Measurements from ENCODE around the gene B4GALT5. TPM values are rescaled to one million over a fixed set of nuclear protein-coding genes. Genes with fewer than 3 reads are reported as not detected.

B4GALT5 gene
- polyA plus RNA-seq, 1 of the 3 experiments (the other 2 are of a cell fraction) = 35.1 TPM

DNA sequence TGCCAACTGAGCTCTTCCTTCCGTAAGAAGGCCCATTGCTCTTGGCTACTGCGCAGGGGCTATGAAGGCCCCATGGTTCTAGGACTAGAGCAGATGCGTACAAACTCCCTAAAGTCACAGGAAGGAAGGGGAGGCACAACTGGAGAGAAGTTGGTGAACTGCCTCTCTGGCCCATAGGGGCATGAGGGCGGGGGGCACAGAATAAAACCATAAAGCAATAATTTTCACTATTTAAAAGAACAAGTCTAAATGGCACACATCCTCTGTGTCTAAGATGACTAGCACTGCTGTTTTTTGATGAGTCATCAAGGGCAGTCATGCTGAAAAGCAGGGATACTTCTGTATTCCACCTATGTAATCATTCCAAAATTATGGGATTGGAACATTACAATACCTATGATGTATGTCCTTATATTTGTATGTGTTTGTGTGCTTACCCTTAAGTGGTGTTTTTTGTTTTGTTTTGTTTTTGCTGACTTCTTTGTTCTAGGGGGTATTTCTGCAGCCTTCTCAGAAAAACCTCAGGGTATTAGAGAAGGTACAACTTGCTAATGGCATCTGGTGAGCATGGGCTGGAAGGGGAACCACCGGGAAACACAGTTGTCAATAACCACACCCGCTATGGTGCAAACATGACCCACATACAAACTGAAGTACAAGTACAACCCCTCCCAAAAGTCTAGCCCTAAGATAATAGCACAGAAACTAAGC lies 36.9 kb downstream of the B4GALT5 start:
- no peak for TF ChIP-seq TCF12 (IDR thresholded peaks at IDR 0.05)
- TF ChIP-seq RAD21 (IDR thresholded peaks at IDR 0.05; ENCODE audit: low read length) = no peak
- TF ChIP-seq FOSL2 (IDR thresholded peaks at IDR 0.05; ENCODE audit: borderline replicate concordance, low read depth) = peak; percentile 79
- TF ChIP-seq JUND (IDR thresholded peaks at IDR 0.05) = peak; percentile 73
- H3K27ac ChIP-seq (ENCODE audit: low read depth in 2 of 2, low read length in 1 of 2) = peak overlapping the region in 1 of 2 experiments; percentile 58; a peak in 2 of 4 replicates
- H3F3A ChIP-seq (replicated peaks; ENCODE audit: insufficient read depth) = peaks cover 6% of the 10 kb centered on the region
- DNase-seq = no peak
- 64% methylated on average over 6 of the region's 6 CpGs for WGBS (ENCODE audit: low lambda C conversion rate)
- H4K20me1 ChIP-seq (ENCODE audit: insufficient read depth) = peaks cover 53% of the 10 kb centered on the region
- H2AFZ ChIP-seq (ENCODE audit: low read depth) = no peak overlapping the region
- H3K79me2 ChIP-seq (ENCODE audit: insufficient read depth) = peaks cover 100% of the 10 kb centered on the region
- peaks cover 27 to 55% of the 10 kb centered on the region in 2 experiments; a peak in 3 of 4 replicates for H3K4me1 ChIP-seq (ENCODE audit: control insufficient read depth in 1 of 2, insufficient read depth in 2 of 2, low read depth in 1 of 2, low read length in 1 of 2)
- ChIA-PET POLR2A (no interaction called here), CTCF (interaction anchor here (2.2 kb wide), 1 partner anchor 212 kb away, joined by 6 read pairs; no protein-coding TSS in a partner anchor)
- H3K9me2 ChIP-seq = no peaks in the 10 kb centered on the region
- H3K4me2 ChIP-seq = peak overlapping the region; percentile 16; the same call in 1 of the 2 replicates
- H3K9ac ChIP-seq = no peak overlapping the region
- H3K4me3 ChIP-seq (ENCODE audit: low read depth in 2 of 2, low read length in 1 of 2) = no peak overlapping the region
- H3K27me3 ChIP-seq (ENCODE audit: insufficient read depth) = no peaks in the 10 kb centered on the region
- no peaks in the 10 kb centered on the region for H3K9me3 ChIP-seq
- no peaks in the 10 kb centered on the region for H3K36me3 ChIP-seq (replicated peaks in 1 of 2; ENCODE audit: control insufficient read depth in 1 of 2, insufficient read depth in 2 of 2, low read length in 1 of 2)

DNA sequence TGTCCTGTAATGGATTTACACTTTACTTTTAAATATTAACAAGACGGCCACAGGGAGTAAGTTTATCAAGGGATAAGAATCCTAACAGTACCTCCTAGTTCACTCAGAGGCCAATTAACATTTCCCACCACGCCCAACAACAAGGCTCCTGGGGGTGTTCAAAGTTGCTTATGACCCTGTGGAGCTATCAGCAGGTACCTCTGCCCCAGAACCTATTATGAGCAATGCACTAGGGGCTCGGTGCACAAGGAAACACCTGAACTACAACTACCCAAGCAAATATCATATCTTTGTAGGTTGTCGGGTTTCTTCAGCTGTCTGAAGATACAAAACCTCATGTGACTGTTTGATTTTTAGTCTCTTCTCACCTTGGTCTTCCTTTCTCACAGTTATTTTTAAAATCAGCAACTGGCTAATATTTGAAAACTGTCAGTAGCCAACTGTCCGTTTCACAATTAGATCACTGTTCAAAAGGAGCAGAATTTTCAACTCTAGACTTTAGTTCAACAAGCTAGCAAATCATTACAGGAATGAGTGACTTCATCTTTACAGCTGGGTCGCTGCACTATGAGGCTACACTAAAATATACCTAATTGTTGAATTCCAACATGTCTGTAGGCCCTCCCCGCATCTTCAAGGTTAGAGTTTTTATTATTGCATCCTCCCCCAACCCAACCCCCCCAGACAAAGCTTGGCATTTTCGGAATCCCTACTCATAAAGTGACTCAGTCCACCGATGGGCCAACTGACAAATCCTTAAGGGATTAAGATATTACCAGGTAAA lies 38.1 kb downstream of the B4GALT5 start:
- H3K4me1 ChIP-seq (ENCODE audit: control insufficient read depth in 1 of 2, insufficient read depth in 2 of 2, low read depth in 1 of 2, low read length in 1 of 2) = peaks cover 27 to 55% of the 10 kb centered on the region in 2 experiments; a peak in 3 of 4 replicates
- no peaks in the 10 kb centered on the region for H3K9me3 ChIP-seq
- no peak overlapping the region for H3K4me3 ChIP-seq (ENCODE audit: low read depth in 2 of 2, low read length in 1 of 2)
- WGBS (ENCODE audit: low lambda C conversion rate) = 65% methylated on average over 9 of the region's 9 CpGs
- no peak overlapping the region for H3K4me2 ChIP-seq
- no peaks in the 10 kb centered on the region for H3K36me3 ChIP-seq (replicated peaks in 1 of 2; ENCODE audit: control insufficient read depth in 1 of 2, insufficient read depth in 2 of 2, low read length in 1 of 2)
- no peak overlapping the region for H3K9ac ChIP-seq
- POLR2A ChIA-PET = interaction anchor here (0.6 kb wide), 1 partner anchor 328 kb away, joined by 3 read pairs; no protein-coding TSS in a partner anchor
- H3K79me2 ChIP-seq (ENCODE audit: insufficient read depth) = peaks cover 100% of the 10 kb centered on the region
- DNase-seq = no peak
- peak overlapping the region in 1 of 2 experiments; percentile 58; a peak in 1 of 4 replicates for H3K27ac ChIP-seq (ENCODE audit: low read depth in 2 of 2, low read length in 1 of 2)
- CTCF ChIA-PET = interaction anchor here (0.8 to 2.2 kb wide), 3 partner anchors 10 to 218 kb away, joined by 3 to 6 read pairs (median 3); no protein-coding TSS in a partner anchor
- H2AFZ ChIP-seq (ENCODE audit: low read depth) = no peak overlapping the region
- H4K20me1 ChIP-seq (ENCODE audit: insufficient read depth) = peaks cover 59% of the 10 kb centered on the region
- no peaks in the 10 kb centered on the region for H3K9me2 ChIP-seq
- H3F3A ChIP-seq (replicated peaks; ENCODE audit: insufficient read depth) = peaks cover 6% of the 10 kb centered on the region
- H3K27me3 ChIP-seq (ENCODE audit: insufficient read depth) = no peaks in the 10 kb centered on the region
- TF ChIP-seq GABPA (IDR thresholded peaks at IDR 0.05; ENCODE audit: low read depth) = no peak
- TF ChIP-seq JUND (IDR thresholded peaks at IDR 0.05) = 0 out of 2 replicates have a peak, but pooled peaks have one; percentile 2

DNA sequence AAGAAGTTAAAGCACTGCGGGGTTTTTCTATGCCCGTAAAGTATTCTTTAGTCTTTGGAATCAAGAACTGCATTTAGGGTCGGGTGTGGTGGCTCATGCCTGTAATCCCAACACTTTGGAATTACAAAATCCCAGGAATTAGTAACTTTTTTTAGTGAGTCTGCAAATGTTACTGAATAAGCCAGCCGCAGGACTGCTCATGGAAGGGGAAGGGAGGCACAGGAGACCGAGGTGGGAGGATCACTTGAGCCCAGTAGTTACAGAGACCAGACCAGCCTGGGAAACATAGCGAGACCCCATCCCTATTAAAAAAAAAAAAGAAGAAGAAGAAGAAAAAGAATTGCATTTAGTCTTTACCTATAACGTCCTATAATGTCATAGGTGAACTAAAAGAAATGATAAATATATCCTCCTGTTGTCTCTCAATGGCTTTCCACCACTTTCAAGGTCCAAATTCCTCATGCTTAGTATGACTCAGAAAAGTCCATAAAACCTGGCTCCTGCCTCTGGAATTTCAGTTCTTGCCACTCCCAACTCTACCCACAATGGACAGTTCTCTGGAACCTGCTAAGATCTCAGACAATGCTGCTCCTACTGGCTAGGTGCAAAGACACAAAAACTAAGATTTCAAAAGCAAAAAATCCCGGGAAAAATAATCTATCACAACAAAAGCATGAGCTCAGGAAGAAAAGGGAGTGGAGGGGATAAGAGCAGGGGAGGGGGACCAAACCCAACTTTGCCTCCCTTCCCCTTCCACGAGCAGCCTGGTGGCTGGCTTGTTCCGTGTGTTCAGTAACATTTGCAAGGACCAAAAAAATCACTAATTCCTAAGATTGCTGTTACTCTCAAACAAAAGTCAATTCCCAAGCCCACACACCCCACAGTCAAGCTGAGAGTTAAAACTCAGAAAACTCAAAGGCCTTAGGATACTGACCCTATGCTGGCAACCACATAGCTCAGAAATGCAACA lies 39.0 kb downstream of the B4GALT5 start:
- Histone ChIP-seq H3K79me2 (ENCODE audit: insufficient read depth) (peaks cover 100% of the 10 kb centered on the region), H4K20me1 (ENCODE audit: insufficient read depth) (peaks cover 60% of the 10 kb centered on the region), H3K27me3 (ENCODE audit: insufficient read depth) (no peaks in the 10 kb centered on the region), H3K4me3 (ENCODE audit: low read depth in 2 of 2, low read length in 1 of 2) (no peak overlapping the region), H3K9me2 (no peaks in the 10 kb centered on the region), H3F3A (replicated peaks; ENCODE audit: insufficient read depth) (peaks cover 6% of the 10 kb centered on the region), H3K4me1 (ENCODE audit: control insufficient read depth in 1 of 2, insufficient read depth in 2 of 2, low read depth in 1 of 2, low read length in 1 of 2) (peaks cover 27 to 52% of the 10 kb centered on the region in 2 experiments; a peak in 3 of 4 replicates), H3K36me3 (replicated peaks in 1 of 2; ENCODE audit: control insufficient read depth in 1 of 2, insufficient read depth in 2 of 2, low read length in 1 of 2) (no peaks in the 10 kb centered on the region), H3K4me2 (no peak overlapping the region; the same call in 1 of the 2 replicates), H3K27ac (ENCODE audit: low read depth in 2 of 2, low read length in 1 of 2) (no peak overlapping the region), H2AFZ (ENCODE audit: low read depth) (no peak overlapping the region), H3K9me3 (no peaks in the 10 kb centered on the region), H3K9ac (no peak overlapping the region)
- WGBS (ENCODE audit: low lambda C conversion rate) = 70% methylated on average over 10 of the region's 10 CpGs
- DNase-seq = no peak
- ChIA-PET CTCF (interaction anchor here (0.8 to 2.2 kb wide), 3 partner anchors 10 to 218 kb away, joined by 3 to 6 read pairs (median 3); no protein-coding TSS in a partner anchor), POLR2A (interaction anchor here (0.6 kb wide), 1 partner anchor 122 kb away, joined by 3 read pairs; no protein-coding TSS in a partner anchor)
- peak; percentile 22; the same call in 1 of the 2 replicates for TF ChIP-seq FOSL2 (IDR thresholded peaks at IDR 0.05; ENCODE audit: borderline replicate concordance, low read depth)
- no peak for TF ChIP-seq SIN3A (IDR thresholded peaks at IDR 0.05; ENCODE audit: borderline replicate concordance, low read depth, low read length)
- TF ChIP-seq, protein P1, sequence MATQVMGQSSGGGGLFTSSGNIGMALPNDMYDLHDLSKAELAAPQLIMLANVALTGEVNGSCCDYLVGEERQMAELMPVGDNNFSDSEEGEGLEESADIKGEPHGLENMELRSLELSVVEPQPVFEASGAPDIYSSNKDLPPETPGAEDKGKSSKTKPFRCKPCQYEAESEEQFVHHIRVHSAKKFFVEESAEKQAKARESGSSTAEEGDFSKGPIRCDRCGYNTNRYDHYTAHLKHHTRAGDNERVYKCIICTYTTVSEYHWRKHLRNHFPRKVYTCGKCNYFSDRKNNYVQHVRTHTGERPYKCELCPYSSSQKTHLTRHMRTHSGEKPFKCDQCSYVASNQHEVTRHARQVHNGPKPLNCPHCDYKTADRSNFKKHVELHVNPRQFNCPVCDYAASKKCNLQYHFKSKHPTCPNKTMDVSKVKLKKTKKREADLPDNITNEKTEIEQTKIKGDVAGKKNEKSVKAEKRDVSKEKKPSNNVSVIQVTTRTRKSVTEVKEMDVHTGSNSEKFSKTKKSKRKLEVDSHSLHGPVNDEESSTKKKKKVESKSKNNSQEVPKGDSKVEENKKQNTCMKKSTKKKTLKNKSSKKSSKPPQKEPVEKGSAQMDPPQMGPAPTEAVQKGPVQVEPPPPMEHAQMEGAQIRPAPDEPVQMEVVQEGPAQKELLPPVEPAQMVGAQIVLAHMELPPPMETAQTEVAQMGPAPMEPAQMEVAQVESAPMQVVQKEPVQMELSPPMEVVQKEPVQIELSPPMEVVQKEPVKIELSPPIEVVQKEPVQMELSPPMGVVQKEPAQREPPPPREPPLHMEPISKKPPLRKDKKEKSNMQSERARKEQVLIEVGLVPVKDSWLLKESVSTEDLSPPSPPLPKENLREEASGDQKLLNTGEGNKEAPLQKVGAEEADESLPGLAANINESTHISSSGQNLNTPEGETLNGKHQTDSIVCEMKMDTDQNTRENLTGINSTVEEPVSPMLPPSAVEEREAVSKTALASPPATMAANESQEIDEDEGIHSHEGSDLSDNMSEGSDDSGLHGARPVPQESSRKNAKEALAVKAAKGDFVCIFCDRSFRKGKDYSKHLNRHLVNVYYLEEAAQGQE (IDR thresholded peaks at IDR 0.05; ENCODE audit: low read depth, low read length) = peak; percentile 77; the same call in 1 of the 2 replicates

Measured in SK-N-SH (cell line).